HepG2 (cell line): ENCODE measurements around the gene SMARCA4. TPM values are rescaled to one million over a fixed set of nuclear protein-coding genes. Genes with fewer than 3 reads are reported as not detected.
A peak's percentile ranks its signal among the peaks of the same experiment; 100 is the strongest.

Source experiments
- ARID2 ChIP-seq: sonication (generic); formaldehyde crosslinking; IDR thresholded peaks from 2 replicates; pipeline ENCODE4 v1.8.1; 2022; ENCODE audit warnings: mild to moderate bottlenecking, missing genetic modification reagents, borderline replicate concordance
- ATM ChIP-seq: fragments of 450-650 bp; IDR thresholded peaks from 2 replicates; pipeline ENCODE4 v1.7.1; 2017; ENCODE audit warnings: mild to moderate bottlenecking, borderline replicate concordance
- FOXK2 ChIP-seq: fragments of 450-650 bp; IDR thresholded peaks from 2 replicates; pipeline ENCODE4 v1.6.1; 2016
- HDAC6 ChIP-seq: fragments of 200-600 bp; sonication (generic); IDR thresholded peaks from 2 replicates; pipeline ENCODE4 v1.7.0; 2017; ENCODE audit warnings: mild to moderate bottlenecking, antibody characterized with exemption, low read length, low read depth
- HOXA7 ChIP-seq: sonication (generic); formaldehyde crosslinking; IDR thresholded peaks from 2 replicates; pipeline ENCODE4 v1.8.1; 2022; ENCODE audit warnings: mild to moderate bottlenecking, missing genetic modification reagents, moderate library complexity
- KAT2B ChIP-seq: fragments of 150-350 bp; IDR thresholded peaks from 2 replicates; pipeline ENCODE4 v1.6.1; 2014; ENCODE audit warnings: low read depth, low read length, borderline replicate concordance
- SALL1 ChIP-seq: sonication (generic); formaldehyde crosslinking; IDR thresholded peaks from 2 replicates; pipeline ENCODE4 v1.8.0; 2022; ENCODE audit warnings: mild to moderate bottlenecking, missing genetic modification reagents
- ZFP1 ChIP-seq: IDR thresholded peaks from 2 replicates; pipeline ENCODE4 v1.6.1; 2016
- ZNF33B ChIP-seq: sonication (generic); formaldehyde crosslinking; IDR thresholded peaks from 2 replicates; pipeline ENCODE4 v1.5.1; 2020; ENCODE audit warnings: mild to moderate bottlenecking, missing genetic modification reagents
- ZNF530 ChIP-seq: sonication (generic); formaldehyde crosslinking; IDR thresholded peaks from 2 replicates; pipeline ENCODE4 v1.5.0; 2020; ENCODE audit warnings: low read depth, mild to moderate bottlenecking, missing genetic modification reagents
- ZNF749 ChIP-seq: sonication (generic); formaldehyde crosslinking; IDR thresholded peaks from 2 replicates; pipeline ENCODE4 v1.8.0; 2022; ENCODE audit warnings: mild to moderate bottlenecking, missing genetic modification reagents, moderate library complexity, borderline replicate concordance
- polyA plus RNA-seq, 8 experiments: library from polyadenylated mRNA; depleted of rRNA in 3 of 8; stranded (reverse) in 7 of 8; unstranded in 1 of 8; fragments of >200 nt; fragmentation: Illumina TruSeq in 4 of 8; extraction: Trizol in 4 of 8; gene quantifications; 2 replicates each; pipeline versions ENCODE4 v1.2.1 to v1.2.3, GENCODE V29; 2011 to 2016; ENCODE audit warnings: low read depth in 4 of 8, missing spikeins in 1 of 8, mixed read lengths in 1 of 8; ENCODE audit not compliant: insufficient read depth in 1 of 8
- total RNA-seq, 5 experiments: library from RNA; depleted of rRNA; stranded (reverse); fragments of >200 nt; fragmentation: Illumina TruSeq; extraction: Trizol; gene quantifications; 2 replicates each; pipeline ENCODE4 v1.2.3, GENCODE V29; 2016; ENCODE audit warnings: low read depth in 1 of 5
- TF ChIP-seq, protein P1 (sequence below): sonication (generic); formaldehyde crosslinking; IDR thresholded peaks from 2 replicates; pipeline ENCODE4 v1.4.0; 2020; ENCODE audit warnings: missing genetic modification reagents, borderline replicate concordance
- TF ChIP-seq, protein P2 (sequence below): fragments of 450-650 bp; IDR thresholded peaks from 2 replicates; pipeline ENCODE4 v1.6.1; 2016
- TF ChIP-seq, protein P3 (sequence below): sonication (generic); formaldehyde crosslinking; IDR thresholded peaks from 2 replicates; pipeline ENCODE4 v1.5.0; 2020; ENCODE audit warnings: mild to moderate bottlenecking, missing genetic modification reagents
- TF ChIP-seq, protein P4 (sequence below): sonication (generic); formaldehyde crosslinking; IDR thresholded peaks from 2 replicates; pipeline ENCODE4 v1.4.0; 2020; ENCODE audit warnings: missing genetic modification reagents
- TF ChIP-seq, protein P5 (sequence below): IDR thresholded peaks from 2 replicates; pipeline ENCODE4 v1.6.1; 2016; ENCODE audit warnings: missing compliant biosample characterization, missing genetic modification reagents, borderline replicate concordance
- TF ChIP-seq, protein P6 (sequence below): IDR thresholded peaks from 2 replicates; pipeline ENCODE4 v1.6.1; 2016; ENCODE audit warnings: mild to moderate bottlenecking, missing biosample characterization, missing genetic modification reagents

The SMARCA4 gene
- total and polyA plus RNA-seq, 2 of the 13 experiments (the other 11 are each of a cell fraction or from before 2014, with no cell fraction given) = 25.4 to 45.9 TPM

DNA sequence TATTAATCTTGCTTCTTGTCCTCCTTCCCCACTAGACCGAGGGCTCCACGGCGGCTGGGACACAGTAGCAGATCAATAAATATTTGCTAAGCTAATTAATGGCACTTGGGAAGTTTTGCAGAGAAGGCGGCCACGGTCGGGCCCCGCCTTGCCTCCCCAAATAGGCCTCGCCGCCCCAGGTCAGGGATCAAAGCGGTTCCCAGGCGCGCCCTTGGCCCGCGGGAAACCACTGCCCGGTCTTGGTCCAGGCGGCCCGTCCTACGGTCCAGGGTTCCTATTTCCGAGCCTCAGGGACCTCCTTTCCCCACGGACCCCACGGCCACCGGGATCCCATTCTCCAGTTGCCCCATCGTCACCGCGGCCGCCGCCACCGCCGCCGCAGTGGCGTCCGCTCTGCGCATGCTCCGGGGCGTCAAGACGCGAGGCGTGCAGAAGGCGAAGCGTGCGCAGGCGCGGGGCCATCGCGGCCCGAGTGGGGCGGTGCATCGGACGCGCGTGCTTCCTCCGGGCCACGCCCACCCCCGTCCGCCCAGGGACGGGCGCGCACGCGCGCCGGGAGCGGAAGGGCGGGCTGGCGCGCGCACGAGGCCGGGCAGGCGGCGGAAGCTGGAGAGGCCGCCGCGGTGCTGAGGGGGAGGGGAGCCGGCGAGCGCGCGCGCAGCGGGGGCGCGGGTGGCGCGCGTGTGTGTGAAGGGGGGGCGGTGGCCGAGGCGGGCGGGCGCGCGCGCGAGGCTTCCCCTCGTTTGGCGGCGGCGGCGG is at the start of gene SMARCA4 (continued):
- TF ChIP-seq, protein P1, sequence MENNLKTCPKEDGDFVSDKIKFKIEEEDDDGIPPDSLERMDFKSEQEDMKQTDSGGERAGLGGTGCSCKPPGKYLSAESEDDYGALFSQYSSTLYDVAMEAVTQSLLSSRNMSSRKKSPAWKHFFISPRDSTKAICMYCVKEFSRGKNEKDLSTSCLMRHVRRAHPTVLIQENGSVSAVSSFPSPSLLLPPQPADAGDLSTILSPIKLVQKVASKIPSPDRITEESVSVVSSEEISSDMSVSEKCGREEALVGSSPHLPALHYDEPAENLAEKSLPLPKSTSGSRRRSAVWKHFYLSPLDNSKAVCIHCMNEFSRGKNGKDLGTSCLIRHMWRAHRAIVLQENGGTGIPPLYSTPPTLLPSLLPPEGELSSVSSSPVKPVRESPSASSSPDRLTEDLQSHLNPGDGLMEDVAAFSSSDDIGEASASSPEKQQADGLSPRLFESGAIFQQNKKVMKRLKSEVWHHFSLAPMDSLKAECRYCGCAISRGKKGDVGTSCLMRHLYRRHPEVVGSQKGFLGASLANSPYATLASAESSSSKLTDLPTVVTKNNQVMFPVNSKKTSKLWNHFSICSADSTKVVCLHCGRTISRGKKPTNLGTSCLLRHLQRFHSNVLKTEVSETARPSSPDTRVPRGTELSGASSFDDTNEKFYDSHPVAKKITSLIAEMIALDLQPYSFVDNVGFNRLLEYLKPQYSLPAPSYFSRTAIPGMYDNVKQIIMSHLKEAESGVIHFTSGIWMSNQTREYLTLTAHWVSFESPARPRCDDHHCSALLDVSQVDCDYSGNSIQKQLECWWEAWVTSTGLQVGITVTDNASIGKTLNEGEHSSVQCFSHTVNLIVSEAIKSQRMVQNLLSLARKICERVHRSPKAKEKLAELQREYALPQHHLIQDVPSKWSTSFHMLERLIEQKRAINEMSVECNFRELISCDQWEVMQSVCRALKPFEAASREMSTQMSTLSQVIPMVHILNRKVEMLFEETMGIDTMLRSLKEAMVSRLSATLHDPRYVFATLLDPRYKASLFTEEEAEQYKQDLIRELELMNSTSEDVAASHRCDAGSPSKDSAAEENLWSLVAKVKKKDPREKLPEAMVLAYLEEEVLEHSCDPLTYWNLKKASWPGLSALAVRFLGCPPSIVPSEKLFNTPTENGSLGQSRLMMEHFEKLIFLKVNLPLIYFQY (CRISPR knock-in tag) = no peak
- TF ChIP-seq ZFP1 (CRISPR knock-in tag) = no peak
- no peak for TF ChIP-seq KAT2B
- peak; percentile 73 for TF ChIP-seq SALL1 (CRISPR knock-in tag)
- no peak for TF ChIP-seq ATM
- TF ChIP-seq, protein P2, sequence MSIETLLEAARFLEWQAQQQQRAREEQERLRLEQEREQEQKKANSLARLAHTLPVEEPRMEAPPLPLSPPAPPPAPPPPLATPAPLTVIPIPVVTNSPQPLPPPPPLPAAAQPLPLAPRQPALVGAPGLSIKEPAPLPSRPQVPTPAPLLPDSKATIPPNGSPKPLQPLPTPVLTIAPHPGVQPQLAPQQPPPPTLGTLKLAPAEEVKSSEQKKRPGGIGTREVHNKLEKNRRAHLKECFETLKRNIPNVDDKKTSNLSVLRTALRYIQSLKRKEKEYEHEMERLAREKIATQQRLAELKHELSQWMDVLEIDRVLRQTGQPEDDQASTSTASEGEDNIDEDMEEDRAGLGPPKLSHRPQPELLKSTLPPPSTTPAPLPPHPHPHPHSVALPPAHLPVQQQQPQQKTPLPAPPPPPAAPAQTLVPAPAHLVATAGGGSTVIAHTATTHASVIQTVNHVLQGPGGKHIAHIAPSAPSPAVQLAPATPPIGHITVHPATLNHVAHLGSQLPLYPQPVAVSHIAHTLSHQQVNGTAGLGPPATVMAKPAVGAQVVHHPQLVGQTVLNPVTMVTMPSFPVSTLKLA = no peak
- TF ChIP-seq ZNF33B (CRISPR knock-in tag) = peak; percentile 82
- no peak for TF ChIP-seq HDAC6
- no peak for TF ChIP-seq FOXK2
- no peak for TF ChIP-seq ARID2 (CRISPR knock-in tag)
- TF ChIP-seq ZNF530 (CRISPR knock-in tag) = no peak
- TF ChIP-seq ZNF749 (CRISPR knock-in tag) = peak; percentile 73
- no peak for TF ChIP-seq HOXA7
- TF ChIP-seq, protein P3, sequence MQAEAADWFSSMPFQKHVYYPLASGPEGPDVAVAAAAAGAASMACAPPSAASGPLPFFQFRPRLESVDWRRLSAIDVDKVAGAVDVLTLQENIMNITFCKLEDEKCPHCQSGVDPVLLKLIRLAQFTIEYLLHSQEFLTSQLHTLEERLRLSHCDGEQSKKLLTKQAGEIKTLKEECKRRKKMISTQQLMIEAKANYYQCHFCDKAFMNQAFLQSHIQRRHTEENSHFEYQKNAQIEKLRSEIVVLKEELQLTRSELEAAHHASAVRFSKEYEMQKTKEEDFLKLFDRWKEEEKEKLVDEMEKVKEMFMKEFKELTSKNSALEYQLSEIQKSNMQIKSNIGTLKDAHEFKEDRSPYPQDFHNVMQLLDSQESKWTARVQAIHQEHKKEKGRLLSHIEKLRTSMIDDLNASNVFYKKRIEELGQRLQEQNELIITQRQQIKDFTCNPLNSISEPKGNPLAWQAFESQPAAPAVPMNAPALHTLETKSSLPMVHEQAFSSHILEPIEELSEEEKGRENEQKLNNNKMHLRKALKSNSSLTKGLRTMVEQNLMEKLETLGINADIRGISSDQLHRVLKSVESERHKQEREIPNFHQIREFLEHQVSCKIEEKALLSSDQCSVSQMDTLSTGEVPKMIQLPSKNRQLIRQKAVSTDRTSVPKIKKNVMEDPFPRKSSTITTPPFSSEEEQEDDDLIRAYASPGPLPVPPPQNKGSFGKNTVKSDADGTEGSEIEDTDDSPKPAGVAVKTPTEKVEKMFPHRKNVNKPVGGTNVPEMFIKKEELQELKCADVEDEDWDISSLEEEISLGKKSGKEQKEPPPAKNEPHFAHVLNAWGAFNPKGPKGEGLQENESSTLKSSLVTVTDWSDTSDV (CRISPR knock-in tag) = peak; percentile 65; the same call in 1 of the 2 replicates
- TF ChIP-seq, protein P4, sequence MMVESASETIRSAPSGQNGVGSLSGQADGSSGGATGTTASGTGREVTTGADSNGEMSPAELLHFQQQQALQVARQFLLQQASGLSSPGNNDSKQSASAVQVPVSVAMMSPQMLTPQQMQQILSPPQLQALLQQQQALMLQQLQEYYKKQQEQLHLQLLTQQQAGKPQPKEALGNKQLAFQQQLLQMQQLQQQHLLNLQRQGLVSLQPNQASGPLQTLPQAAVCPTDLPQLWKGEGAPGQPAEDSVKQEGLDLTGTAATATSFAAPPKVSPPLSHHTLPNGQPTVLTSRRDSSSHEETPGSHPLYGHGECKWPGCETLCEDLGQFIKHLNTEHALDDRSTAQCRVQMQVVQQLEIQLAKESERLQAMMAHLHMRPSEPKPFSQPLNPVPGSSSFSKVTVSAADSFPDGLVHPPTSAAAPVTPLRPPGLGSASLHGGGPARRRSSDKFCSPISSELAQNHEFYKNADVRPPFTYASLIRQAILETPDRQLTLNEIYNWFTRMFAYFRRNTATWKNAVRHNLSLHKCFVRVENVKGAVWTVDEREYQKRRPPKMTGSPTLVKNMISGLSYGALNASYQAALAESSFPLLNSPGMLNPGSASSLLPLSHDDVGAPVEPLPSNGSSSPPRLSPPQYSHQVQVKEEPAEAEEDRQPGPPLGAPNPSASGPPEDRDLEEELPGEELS (CRISPR knock-in tag) = peak; percentile 50; the same call in 1 of the 2 replicates
- TF ChIP-seq, protein P5, sequence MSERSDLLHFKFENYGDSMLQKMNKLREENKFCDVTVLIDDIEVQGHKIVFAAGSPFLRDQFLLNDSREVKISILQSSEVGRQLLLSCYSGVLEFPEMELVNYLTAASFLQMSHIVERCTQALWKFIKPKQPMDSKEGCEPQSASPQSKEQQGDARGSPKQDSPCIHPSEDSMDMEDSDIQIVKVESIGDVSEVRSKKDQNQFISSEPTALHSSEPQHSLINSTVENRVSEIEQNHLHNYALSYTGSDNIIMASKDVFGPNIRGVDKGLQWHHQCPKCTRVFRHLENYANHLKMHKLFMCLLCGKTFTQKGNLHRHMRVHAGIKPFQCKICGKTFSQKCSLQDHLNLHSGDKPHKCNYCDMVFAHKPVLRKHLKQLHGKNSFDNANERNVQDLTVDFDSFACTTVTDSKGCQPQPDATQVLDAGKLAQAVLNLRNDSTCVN (CRISPR knock-in tag) = no peak; the same call in 1 of the 2 replicates
- TF ChIP-seq, protein P6, sequence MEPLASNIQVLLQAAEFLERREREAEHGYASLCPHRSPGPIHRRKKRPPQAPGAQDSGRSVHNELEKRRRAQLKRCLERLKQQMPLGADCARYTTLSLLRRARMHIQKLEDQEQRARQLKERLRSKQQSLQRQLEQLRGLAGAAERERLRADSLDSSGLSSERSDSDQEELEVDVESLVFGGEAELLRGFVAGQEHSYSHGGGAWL (CRISPR knock-in tag) = peak; percentile 84
